Measurements from ENCODE around the gene OR4B1. TPM values are rescaled to one million over a fixed set of nuclear protein-coding genes. Genes with fewer than 3 reads are reported as not detected.
"Not testable (repeated sequence)": the region's sequence is repeated elsewhere in the genome, so short reads cannot be mapped to it uniquely, and the experiment has no call there.

The OR4B1 gene, protein sequence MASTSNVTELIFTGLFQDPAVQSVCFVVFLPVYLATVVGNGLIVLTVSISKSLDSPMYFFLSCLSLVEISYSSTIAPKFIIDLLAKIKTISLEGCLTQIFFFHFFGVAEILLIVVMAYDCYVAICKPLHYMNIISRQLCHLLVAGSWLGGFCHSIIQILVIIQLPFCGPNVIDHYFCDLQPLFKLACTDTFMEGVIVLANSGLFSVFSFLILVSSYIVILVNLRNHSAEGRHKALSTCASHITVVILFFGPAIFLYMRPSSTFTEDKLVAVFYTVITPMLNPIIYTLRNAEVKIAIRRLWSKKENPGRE
- not detected for polyA plus RNA-seq (2013, experiment 1 of 2; ENCODE audit: insufficient read length)
- not detected for polyA plus RNA-seq (2013, experiment 2 of 2; ENCODE audit: insufficient read length)

DNA sequence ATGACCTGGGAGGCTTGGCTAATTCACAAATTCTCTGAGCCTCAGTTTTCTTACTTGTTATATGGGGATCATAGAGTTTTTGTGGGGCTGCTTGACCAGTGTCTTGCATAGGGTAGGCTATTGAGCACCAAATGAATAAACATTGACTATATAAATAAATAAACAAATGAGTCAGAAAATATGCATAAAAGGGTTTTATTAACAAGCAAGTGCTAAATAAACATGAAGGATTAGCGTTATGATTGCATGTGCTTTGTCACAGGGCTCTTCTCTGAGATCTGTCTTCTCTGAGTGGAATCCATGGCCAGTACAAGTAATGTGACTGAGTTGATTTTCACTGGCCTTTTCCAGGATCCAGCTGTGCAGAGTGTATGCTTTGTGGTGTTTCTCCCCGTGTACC lies at the start of gene OR4B1:
OR4B1 (plus strand) TSS at position 301 of the 400 bp plus-strand sequence; CDS start at position 301, 0 bp downstream.
- DNase-seq = no peak

- DNase-seq = peak; percentile 80
Observed at GRCh38 chr11:48167380-48167779, 49.2 kb upstream of the OR4B1 start.

DNA sequence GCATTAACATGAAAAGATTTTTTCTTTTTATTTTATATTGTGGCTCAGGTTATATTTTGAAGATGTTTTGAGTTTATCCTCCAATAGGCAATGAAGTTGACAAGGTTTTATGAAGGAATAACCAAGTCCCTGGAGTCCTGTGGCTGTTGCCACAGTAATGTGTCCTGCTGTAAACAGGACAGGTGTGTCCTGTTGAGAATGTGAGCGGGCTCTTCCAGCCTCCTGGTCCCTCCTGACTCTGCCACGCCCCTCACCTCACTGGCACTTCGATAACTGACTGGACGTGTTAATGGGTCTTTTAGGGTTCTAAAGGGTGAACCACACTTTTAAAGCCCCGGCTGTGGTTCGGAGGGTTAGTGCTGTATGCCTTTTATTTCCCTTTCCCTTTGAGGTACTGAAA lies 47.8 kb upstream of the OR4B1 start:
- no peak for DNase-seq

DNA sequence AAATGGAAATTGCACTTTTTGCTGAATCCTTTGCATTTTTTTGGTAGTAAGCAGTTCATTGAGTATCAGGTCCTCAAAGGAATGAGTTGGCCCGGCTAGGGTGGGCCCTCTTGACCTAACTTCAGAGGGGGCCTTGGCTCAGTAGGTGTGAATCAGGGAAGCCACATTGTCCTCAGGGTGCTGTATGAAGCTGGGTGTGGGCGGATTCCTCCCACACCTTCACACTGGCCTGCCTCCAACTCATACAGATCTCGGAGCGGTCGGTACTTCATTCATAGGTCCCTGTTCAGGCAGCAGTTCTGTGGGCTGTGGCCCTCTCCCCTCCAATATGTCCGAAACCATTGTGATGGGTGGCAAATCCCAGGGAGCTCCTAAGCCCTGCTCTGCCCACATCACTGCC lies 47.4 kb upstream of the OR4B1 start:
- DNase-seq = no peak

- DNase-seq = peak; percentile 32
Observed at GRCh38 chr11:48169717-48170116, 46.9 kb upstream of the OR4B1 start.

DNA sequence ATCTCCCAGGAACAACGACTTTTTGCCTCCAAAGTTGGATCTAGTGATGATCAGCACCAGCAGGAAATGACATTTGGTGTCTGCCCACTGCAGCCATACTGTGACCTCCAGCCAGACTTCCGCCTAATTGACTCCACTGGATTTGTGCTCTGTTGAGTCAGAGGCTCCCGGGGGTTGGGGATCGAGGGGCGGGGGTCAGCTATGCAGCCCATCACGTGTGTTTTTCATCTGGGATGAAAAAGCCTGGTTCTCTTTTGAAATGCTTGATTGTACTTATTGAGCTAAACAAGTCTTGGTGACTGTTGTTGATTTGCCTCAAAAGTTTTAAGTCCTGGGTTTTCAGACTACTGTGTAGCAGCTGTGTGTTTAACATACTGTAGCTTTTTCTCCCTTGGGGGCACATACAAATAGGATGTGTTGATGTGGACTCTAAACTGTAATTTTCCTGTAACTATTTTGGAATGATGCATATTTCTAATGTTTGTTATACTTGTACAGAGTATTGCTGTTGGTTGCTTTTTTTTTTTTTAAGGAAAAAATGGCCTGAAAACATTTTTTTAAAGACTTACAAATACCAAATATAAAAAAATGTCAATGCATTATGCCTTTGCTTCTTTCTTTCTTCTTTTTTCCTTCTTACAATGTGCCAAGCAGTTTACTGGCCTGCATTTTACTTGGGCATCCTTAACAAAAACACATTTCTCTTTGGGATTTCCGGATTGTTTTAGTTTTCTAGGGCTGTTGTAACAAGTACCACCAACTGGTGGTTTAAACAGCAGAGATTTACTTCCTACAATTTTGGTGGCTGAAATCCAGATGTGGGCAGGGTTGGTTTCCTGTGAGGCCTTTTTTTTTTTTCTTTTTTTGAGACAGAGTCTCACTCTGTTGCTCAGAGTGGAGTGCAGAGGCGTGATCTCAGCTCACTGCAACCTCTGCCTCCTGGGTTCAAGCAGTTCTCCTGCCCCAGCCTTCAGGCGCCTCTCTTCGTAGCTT lies 46.1 kb upstream of the OR4B1 start:
- peak; percentile 78 for DNase-seq

GRCh38 chr11:48172818-48173609 lies 43.6 kb upstream of the OR4B1 start:
- DNase-seq = peak; percentile 58

- DNase-seq = no peak
Observed at GRCh38 chr11:48177661-48178060, 38.9 kb upstream of the OR4B1 start.

DNA sequence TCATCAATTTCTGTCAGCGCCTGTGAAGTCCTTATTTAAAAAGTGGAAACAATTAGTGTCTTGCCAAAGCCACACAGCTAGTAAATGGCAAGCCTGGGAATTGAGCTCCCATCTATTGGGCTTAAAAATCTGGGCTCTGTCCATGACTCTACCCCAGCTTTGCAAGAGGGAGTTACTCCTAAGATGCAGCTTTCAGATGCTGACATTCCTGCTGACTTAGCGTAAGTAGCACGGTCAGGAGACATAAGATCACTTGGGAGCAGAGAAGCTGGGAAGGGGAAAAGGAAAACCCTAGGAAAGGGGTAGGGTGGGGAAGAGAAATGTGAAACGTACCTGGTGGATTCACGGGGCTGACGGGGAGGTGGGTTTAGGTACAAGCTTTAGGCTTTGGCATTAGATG lies 36.0 kb upstream of the OR4B1 start:
- no peak for DNase-seq

GRCh38 chr11:48182860-48183526 lies 33.6 kb upstream of the OR4B1 start:
- DNase-seq = no peak

- DNase-seq = no peak
Observed at GRCh38 chr11:48184452-48184851, 32.2 kb upstream of the OR4B1 start.

GRCh38 chr11:48190906-48191654 lies 25.5 kb upstream of the OR4B1 start:
- not testable (repeated sequence) for DNase-seq

DNA sequence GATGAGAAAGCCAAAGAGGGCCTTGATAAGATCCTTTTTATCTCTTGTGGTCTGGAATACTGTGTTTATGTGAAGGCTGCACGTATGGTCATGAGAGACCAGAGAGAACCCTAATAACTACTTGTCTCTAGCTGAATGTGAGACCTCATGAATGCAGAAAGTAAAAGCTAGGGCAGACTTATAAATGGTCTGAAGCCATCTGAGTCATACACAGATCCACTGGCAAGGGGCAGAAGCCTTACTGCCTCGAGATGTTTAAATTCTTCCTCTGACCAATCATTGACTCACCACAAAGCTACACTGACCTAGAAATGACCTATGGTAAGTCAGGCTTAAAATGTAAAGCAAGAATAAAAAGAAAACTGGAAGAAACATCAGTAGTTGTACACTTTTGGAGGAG lies 22.7 kb upstream of the OR4B1 start:
- peak; percentile 62 for DNase-seq

DNA sequence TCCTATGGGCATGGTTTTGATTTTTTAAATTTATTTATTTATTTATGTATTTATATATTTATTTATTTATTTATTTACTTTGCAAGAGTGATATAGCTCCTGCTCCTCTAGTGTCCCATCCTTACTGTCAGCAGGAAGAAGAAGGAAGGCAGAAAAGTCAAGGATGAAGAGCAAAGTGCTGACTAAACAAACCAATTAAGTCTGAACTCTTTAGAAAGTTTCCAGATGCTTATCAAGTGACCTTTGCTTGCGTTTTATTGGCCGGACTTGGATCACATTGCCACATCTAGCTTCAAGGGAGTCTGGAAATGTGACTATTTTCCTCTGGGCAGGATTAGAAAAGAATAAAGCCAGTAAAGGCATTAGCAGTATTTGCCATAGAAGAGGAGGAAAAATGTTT lies 8.7 kb upstream of the OR4B1 start:
- no peak for DNase-seq

DNA sequence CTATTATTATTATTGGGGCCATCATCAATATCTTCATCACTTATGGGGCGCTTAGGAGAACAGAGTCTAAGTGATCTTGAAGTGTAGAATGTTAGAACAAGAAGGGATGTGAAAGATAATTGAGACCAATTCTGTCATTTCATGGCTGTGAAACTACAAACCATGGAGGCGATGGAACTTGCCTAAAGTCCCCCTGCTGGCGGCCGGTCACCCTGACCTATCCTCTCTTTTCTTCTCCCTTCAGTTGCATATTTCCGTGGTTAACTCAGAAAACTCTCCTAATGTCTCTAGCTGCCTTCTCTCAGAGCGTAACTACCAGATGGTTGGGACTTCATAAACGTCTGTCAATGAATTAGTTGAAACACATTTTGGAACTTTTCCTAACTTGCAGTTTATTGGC lies 6.6 kb upstream of the OR4B1 start:
- peak; percentile 8 for DNase-seq

- no peak for DNase-seq
Observed at GRCh38 chr11:48228761-48229160, 12.2 kb downstream of the OR4B1 start.

DNA sequence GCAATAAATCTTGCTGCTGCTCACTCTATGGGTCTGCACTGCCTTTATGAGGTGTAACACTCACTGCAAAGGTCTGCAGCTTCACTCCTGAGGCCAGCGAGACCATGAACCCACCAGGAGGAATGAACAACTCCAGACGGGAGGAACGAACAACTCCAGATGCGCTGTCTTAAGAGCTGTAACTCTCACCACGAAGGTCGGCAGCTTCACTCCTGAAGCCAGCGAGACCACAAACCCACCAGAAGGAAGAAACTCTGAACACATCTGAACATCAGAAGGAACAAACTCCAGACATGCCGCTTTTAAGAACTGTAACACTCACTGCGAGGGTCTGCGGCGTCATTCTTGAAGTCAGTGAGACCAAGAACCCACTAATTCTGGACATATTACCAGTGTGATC lies 13.4 kb downstream of the OR4B1 start:
- DNase-seq = not testable (repeated sequence)

- DNase-seq = no peak
Observed at GRCh38 chr11:48237727-48238126, 21.1 kb downstream of the OR4B1 start.

- DNase-seq = no peak
Observed at GRCh38 chr11:48242501-48242900, 25.9 kb downstream of the OR4B1 start.

DNA sequence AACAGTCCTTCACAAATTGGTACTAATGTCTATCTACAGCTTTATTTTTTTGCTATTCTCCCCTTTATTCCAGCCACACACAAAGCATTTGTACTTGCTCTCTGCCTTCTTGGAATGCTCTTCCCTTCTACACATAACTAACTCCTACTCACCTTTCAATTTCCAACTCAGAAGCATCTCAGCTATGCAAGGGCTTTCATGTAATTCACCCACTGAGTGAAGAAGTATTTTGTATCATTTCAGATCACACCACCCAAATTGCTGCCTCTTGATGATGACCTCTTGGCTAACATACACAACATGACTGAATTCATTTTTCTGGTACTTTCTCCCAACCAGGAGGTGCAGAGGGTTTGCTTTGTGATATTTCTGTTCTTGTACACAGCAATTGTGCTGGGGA lies 28.2 kb downstream of the OR4B1 start, which contains the start of gene OR4X2:
OR4X2 (plus strand) TSS at position 301 of the 400 bp plus-strand sequence; CDS start at position 301, 0 bp downstream.
- DNase-seq = no peak

DNA sequence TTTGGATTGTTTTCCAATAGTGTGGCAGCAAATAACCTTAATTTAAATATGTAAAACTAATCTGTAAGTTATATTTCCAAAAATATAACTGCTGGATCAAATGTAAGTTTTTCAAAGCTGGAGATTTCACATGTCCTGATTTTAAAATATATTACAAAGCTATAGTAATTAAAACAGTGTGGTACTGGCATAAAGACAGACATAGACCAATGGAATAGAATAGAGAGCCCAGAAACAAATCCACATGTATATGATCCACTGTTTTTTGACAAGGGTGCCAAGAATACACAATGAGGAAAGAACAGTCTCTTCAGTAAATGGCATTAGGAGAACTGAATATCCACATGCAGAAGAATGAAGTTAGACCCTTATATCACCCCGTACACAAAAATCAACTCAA lies 32.3 kb downstream of the OR4B1 start:
- DNase-seq = no peak

Measured in fibroblast of skin of back (primary cell).